EH (cell line): ENCODE measurements around the gene DLG2.

Source experiments
- DNase-seq: peaks from one replicate; pipeline ENCODE4 v3.0.0-alpha.2; 2015; ENCODE audit warnings: low read depth

Gene DLG2

GRCh38 chr11:84106541-84106940 lies 1520.6 kb downstream of the DLG2 start:
- DNase-seq: no peak

- DNase-seq: no peak
These were observed 1522.0 kb downstream of the DLG2 start for GRCh38 chr11:84105148-84105547.

GRCh38 chr11:84103096-84103495 lies 1524.0 kb downstream of the DLG2 start:
- no peak for DNase-seq

- no peak for DNase-seq
These were observed 1530.0 kb downstream of the DLG2 start for GRCh38 chr11:84097186-84097585.

- no peak for DNase-seq
These were observed 1535.7 kb downstream of the DLG2 start for GRCh38 chr11:84091212-84091986.

GRCh38 chr11:84089072-84090057 lies 1537.8 kb downstream of the DLG2 start:
- DNase-seq: no peak

- no peak for DNase-seq
These were observed 1555.3 kb downstream of the DLG2 start for GRCh38 chr11:84071851-84072250.

GRCh38 chr11:84069048-84069447 lies 1558.1 kb downstream of the DLG2 start:
- DNase-seq: no peak

GRCh38 chr11:84061726-84062125 lies 1565.4 kb downstream of the DLG2 start:
- DNase-seq: no peak

- no peak for DNase-seq
These were observed 1570.3 kb downstream of the DLG2 start for GRCh38 chr11:84056653-84057376.

GRCh38 chr11:84045146-84045545 lies 1582.0 kb downstream of the DLG2 start:
- DNase-seq: no peak

GRCh38 chr11:84044706-84045105 lies 1582.4 kb downstream of the DLG2 start:
- no peak for DNase-seq

- DNase-seq: no peak
These were observed 1590.4 kb downstream of the DLG2 start for GRCh38 chr11:84036664-84037194.

- DNase-seq: no peak
These were observed 1591.5 kb downstream of the DLG2 start for GRCh38 chr11:84035645-84036044.

- DNase-seq: no peak
These were observed 1592.7 kb downstream of the DLG2 start for GRCh38 chr11:84034484-84034883.

- no peak for DNase-seq
These were observed 1602.9 kb downstream of the DLG2 start for GRCh38 chr11:84024266-84024665.

GRCh38 chr11:84022695-84023094 lies 1604.4 kb downstream of the DLG2 start:
- DNase-seq: no peak

- no peak for DNase-seq
These were observed 1604.9 kb downstream of the DLG2 start for GRCh38 chr11:84022201-84022600.

- no peak for DNase-seq
These were observed 1605.9 kb downstream of the DLG2 start for GRCh38 chr11:84021291-84021690.

GRCh38 chr11:84019571-84020194 lies 1607.5 kb downstream of the DLG2 start:
- peak; percentile 45 for DNase-seq

GRCh38 chr11:84014539-84014938 lies 1612.6 kb downstream of the DLG2 start:
- DNase-seq: no peak
